AG04450 (cell line): ENCODE results near the gene ADGRV1. TPM values are rescaled to one million over a fixed set of nuclear protein-coding genes. Genes with fewer than 3 reads are reported as not detected.

Experiments
- CTCF ChIA-PET: fragments of 300-600, 350-600 bp; formaldehyde crosslinking; extraction: SDS; loops from one replicate; lab custom pipeline; 2022; ENCODE audit warnings: antibody characterized with exemption, inconsistent platforms; lab: Charles Lee
- POLR2A ChIA-PET: fragments of 350-600 bp; formaldehyde crosslinking; extraction: SDS; loops from one replicate; lab custom pipeline; 2021; ENCODE audit warnings: antibody characterized with exemption, inconsistent platforms; lab: Yijun Ruan, JAX
- DNase-seq: peaks from one replicate; pipeline ENCODE4 v3.0.0-alpha.2; 2011; ENCODE audit warnings: low read depth, low spot score
- H3K27ac ChIP-seq: one replicate; pipeline ENCODE4 v1.5.1; 2012; ENCODE audit warnings: low read depth, low read length, control low read depth
- H3K27me3 ChIP-seq: one replicate; pipeline ENCODE4 v1.6.0; 2012; ENCODE audit warnings: low read length; ENCODE audit not compliant: control insufficient read depth, insufficient read depth
- H3K4me3 ChIP-seq: 2 replicates; pipeline ENCODE4 v1.5.1; 2011; ENCODE audit warnings: mild to moderate bottlenecking, low read depth, low read length, control low read depth
- H3K9me3 ChIP-seq: 2 replicates; pipeline ENCODE4 v1.5.1; 2012; ENCODE audit warnings: low read length; ENCODE audit not compliant: control insufficient read depth, insufficient read depth
- polyA plus RNA-seq: library from polyadenylated mRNA; depleted of rRNA; stranded (reverse); fragments of >200 nt; gene quantifications from 2 replicates; pipeline ENCODE4 v1.2.3, GENCODE V29; 2011
- TF ChIP-seq, protein P1 (sequence below): IDR thresholded peaks from 2 replicates; pipeline ENCODE4 v1.5.1; 2011; ENCODE audit warnings: low read depth, low read length, control low read depth, inconsistent platforms

ADGRV1 gene
- polyA plus RNA-seq, 1 experiment = 0.06 TPM

DNA sequence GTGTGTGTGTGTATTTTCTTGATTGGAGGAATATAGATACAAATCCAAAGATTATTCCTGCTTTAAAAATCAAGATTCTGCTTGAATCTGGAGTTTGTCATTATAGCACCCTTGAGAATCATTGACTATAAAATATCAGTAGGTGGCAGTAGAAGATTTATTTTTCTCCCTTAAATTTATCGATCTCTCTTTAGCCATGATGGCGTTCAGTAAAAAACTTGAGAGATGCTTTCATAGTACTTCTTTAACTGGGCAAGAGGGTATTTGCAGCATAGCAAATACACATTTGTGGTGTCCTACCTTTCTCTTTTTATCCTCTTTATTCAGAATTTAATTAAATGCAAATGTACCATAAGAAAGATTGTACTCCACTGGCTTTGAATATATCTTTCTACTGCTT is 307.7 kb downstream of the ADGRV1 start:
- Histone ChIP-seq H3K9me3 (no peaks in the 10 kb centered on the region), H3K4me3 (no peak overlapping the region), H3K27ac (no peak overlapping the region), H3K27me3 (no peaks in the 10 kb centered on the region)
- TF ChIP-seq, protein P1, sequence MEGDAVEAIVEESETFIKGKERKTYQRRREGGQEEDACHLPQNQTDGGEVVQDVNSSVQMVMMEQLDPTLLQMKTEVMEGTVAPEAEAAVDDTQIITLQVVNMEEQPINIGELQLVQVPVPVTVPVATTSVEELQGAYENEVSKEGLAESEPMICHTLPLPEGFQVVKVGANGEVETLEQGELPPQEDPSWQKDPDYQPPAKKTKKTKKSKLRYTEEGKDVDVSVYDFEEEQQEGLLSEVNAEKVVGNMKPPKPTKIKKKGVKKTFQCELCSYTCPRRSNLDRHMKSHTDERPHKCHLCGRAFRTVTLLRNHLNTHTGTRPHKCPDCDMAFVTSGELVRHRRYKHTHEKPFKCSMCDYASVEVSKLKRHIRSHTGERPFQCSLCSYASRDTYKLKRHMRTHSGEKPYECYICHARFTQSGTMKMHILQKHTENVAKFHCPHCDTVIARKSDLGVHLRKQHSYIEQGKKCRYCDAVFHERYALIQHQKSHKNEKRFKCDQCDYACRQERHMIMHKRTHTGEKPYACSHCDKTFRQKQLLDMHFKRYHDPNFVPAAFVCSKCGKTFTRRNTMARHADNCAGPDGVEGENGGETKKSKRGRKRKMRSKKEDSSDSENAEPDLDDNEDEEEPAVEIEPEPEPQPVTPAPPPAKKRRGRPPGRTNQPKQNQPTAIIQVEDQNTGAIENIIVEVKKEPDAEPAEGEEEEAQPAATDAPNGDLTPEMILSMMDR = peak; percentile 45
- ChIA-PET CTCF (interaction anchor here (0.6 to 8.7 kb wide), 17 partner anchors 10 to 775 kb away, joined by 3 to 218 read pairs (median 4); no protein-coding TSS in a partner anchor), POLR2A (no interaction called here)
- DNase-seq = no peak

DNA sequence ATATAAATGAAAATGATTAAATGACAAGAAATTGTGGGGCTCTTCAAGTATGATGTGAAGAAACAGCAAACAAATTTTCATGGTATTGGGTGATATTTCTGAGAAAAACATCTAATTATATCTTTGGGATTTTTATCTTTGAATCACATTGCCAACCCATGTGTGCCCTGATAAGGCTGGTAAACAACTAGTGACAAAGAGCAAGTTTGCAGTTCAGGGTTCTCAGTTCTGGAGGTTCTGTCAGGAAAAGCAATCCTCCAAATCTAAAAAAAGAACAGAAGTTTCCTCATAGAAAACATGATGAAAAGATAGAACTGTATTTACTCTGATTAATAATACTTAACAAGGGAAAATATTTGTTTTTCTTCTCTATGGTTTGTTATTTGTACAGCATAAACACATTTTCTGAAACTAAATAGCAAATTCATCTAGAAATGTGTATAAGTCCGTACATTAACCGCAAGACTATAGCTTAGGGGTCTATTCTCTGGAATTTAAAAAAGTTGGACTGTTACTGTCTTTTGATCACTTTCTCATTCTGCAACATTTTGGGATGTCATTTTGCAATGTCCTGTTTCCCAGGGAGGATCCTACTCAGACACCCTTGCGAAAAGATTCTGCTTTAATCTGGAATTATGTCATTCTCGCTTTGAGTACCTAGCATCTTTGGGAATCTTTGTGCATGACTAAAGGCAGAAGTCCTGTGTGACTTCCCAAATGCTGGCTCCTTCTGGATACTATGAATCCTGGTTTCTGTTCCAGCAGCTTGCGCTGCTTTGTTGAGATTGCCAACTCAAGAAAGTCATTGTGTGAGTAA is 308.5 kb downstream of the ADGRV1 start:
- no peak overlapping the region for H3K4me3 ChIP-seq
- ChIA-PET POLR2A (no interaction called here), CTCF (interaction anchor here (0.6 to 8.7 kb wide), 11 partner anchors 65 to 565 kb away, joined by 3 to 218 read pairs (median 4); no protein-coding TSS in a partner anchor)
- no peaks in the 10 kb centered on the region for H3K9me3 ChIP-seq
- H3K27ac ChIP-seq = no peak overlapping the region
- TF ChIP-seq, protein P1 = no peak
- no peak for DNase-seq
- H3K27me3 ChIP-seq = no peaks in the 10 kb centered on the region

DNA sequence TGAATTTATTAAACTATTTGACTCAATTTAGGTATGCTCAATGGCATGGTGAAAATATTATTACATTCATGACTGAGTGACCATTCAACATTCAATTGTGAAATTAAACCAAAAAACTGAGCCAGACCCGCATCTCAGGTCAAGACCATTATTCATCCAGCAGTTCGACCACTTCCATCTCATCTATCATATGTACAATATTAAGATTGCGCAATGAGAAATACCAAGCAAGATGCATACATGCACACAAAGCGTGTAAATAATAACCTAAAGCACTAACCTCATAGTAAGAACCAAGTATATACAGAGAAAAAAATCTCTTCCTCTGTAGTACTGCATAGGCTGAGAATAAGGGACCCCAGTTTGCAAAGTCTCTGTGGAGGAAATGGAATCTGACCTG is 310.2 kb downstream of the ADGRV1 start:
- Histone ChIP-seq H3K9me3 (no peaks in the 10 kb centered on the region), H3K4me3 (no peak overlapping the region), H3K27me3 (no peaks in the 10 kb centered on the region), H3K27ac (no peak overlapping the region)
- TF ChIP-seq, protein P1 = no peak
- POLR2A ChIA-PET = no interaction called here
- no peak for DNase-seq
- CTCF ChIA-PET = no interaction called here

DNA sequence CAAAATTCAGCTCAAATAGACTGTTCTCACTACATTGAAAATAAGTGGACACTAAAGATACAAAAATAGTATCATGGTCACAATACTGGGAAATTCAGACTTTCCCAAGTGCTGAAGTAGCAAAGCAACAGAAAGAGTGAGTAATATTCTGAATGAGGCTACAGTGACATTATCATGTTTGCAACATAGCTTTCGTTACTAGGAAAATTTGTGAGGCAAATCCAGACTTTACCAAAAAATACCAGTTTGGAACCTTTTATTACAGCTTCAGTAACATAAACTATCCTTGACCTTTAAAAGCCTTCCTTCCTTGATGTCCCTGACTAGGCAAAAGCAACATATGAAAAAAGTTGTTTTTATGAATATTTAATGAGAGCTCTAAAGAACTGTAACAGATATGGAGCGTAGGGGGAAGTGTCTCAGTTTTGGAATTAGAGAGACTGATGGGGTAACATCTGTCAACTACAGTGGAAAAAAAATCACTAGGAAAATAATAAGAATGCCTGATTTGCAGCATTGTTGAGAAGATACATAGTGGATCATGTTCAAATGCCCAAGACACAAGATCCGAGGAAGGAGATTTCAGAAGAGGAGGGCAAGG is 312.9 kb downstream of the ADGRV1 start:
- ChIA-PET CTCF (interaction anchor here (1.3 to 4.1 kb wide), 3 partner anchors 61 to 548 kb away, joined by 3 to 23 read pairs (median 9); no protein-coding TSS in a partner anchor), POLR2A (no interaction called here)
- H3K27ac ChIP-seq = no peak overlapping the region
- H3K9me3 ChIP-seq = no peaks in the 10 kb centered on the region
- no peak overlapping the region for H3K4me3 ChIP-seq
- TF ChIP-seq, protein P1 = no peak
- DNase-seq = no peak
- no peaks in the 10 kb centered on the region for H3K27me3 ChIP-seq
